Skeletal muscle satellite cell (primary cell): ENCODE measurements around the gene FSIP1.
A peak's percentile ranks its signal among the peaks of the same experiment; 100 is the strongest.

ENCODE experiments used
- H3K27me3 ChIP-seq: 2 replicates; pipeline ENCODE4 v1.7.0; 2013; ENCODE audit warnings: low read length; ENCODE audit not compliant: control insufficient read depth, insufficient read depth
- H3K36me3 ChIP-seq: 2 replicates; pipeline ENCODE4 v1.7.0; 2013; ENCODE audit warnings: mild to moderate bottlenecking, control low read depth, low read length; ENCODE audit not compliant: insufficient read depth
- H3K4me1 ChIP-seq: 2 replicates; pipeline ENCODE4 v1.7.0; 2013; ENCODE audit warnings: low read length; ENCODE audit not compliant: control insufficient read depth, insufficient read depth
- H3K4me2 ChIP-seq: 2 replicates; pipeline ENCODE4 v1.7.0; 2013; ENCODE audit warnings: mild to moderate bottlenecking, low read length
- H3K4me3 ChIP-seq: 2 replicates; pipeline ENCODE4 v1.7.0; 2013; ENCODE audit warnings: low read length
- H3K9ac ChIP-seq: 2 replicates; pipeline ENCODE4 v1.7.0; 2013; ENCODE audit warnings: mild to moderate bottlenecking, low read depth, low read length, moderate library complexity
- H3K9me3 ChIP-seq: replicated peaks from 2 replicates; pipeline ENCODE4 v1.7.0; 2013; ENCODE audit warnings: mild to moderate bottlenecking, control low read depth, low read length

Gene FSIP1

GRCh38 chr15:39609166-39609916, 173.3 kb downstream of the FSIP1 start:
- Histone ChIP-seq H3K27me3 (no peaks in the 10 kb centered on the region), H3K36me3 (no peaks in the 10 kb centered on the region), H3K4me3 (no peak overlapping the region), H3K9ac (no peak overlapping the region), H3K4me1 (no peaks in the 10 kb centered on the region), H3K9me3 (no peaks in the 10 kb centered on the region), H3K4me2 (no peak overlapping the region)

- no peak overlapping the region for H3K9ac ChIP-seq
- no peak overlapping the region for H3K4me2 ChIP-seq
- H3K4me3 ChIP-seq, result no peak overlapping the region
- no peaks in the 10 kb centered on the region for H3K27me3 ChIP-seq
- no peaks in the 10 kb centered on the region for H3K9me3 ChIP-seq
- H3K36me3 ChIP-seq, result no peaks in the 10 kb centered on the region
- no peaks in the 10 kb centered on the region for H3K4me1 ChIP-seq
These were observed 174.2 kb downstream of the FSIP1 start for GRCh38 chr15:39608185-39609139.

- Histone ChIP-seq H3K4me1 (peaks cover 2% of the 10 kb centered on the region), H3K27me3 (no peaks in the 10 kb centered on the region), H3K4me3 (no peak overlapping the region), H3K9me3 (no peaks in the 10 kb centered on the region), H3K9ac (no peak overlapping the region), H3K4me2 (no peak overlapping the region), H3K36me3 (no peaks in the 10 kb centered on the region)
These were observed 177.5 kb downstream of the FSIP1 start for GRCh38 chr15:39605146-39605545.

GRCh38 chr15:39602143-39602542, 180.5 kb downstream of the FSIP1 start:
- no peak overlapping the region for H3K4me3 ChIP-seq
- H3K4me1 ChIP-seq, result peaks cover 9% of the 10 kb centered on the region
- H3K36me3 ChIP-seq, result peaks cover 3% of the 10 kb centered on the region

GRCh38 chr15:39599871-39600270, 182.8 kb downstream of the FSIP1 start:
- H3K9ac ChIP-seq, result peak overlapping the region; percentile 47
- H3K9me3 ChIP-seq, result no peaks in the 10 kb centered on the region
- no peak overlapping the region for H3K4me3 ChIP-seq
- H3K36me3 ChIP-seq, result peaks cover 25% of the 10 kb centered on the region
- peak overlapping the region; percentile 17 for H3K4me2 ChIP-seq
- H3K4me1 ChIP-seq, result peaks cover 18% of the 10 kb centered on the region
- no peaks in the 10 kb centered on the region for H3K27me3 ChIP-seq

More at GRCh38 chr15:39602143-39602542, 180.5 kb downstream of the FSIP1 start:
- H3K9me3 ChIP-seq, result no peaks in the 10 kb centered on the region
- no peak overlapping the region for H3K9ac ChIP-seq
- H3K4me2 ChIP-seq, result no peak overlapping the region
- no peaks in the 10 kb centered on the region for H3K27me3 ChIP-seq

GRCh38 chr15:39598958-39599845, 183.4 kb downstream of the FSIP1 start:
- peaks cover 23% of the 10 kb centered on the region for H3K4me1 ChIP-seq
- H3K4me2 ChIP-seq, result peak overlapping the region; percentile 17
- peaks cover 32% of the 10 kb centered on the region for H3K36me3 ChIP-seq
- no peaks in the 10 kb centered on the region for H3K27me3 ChIP-seq
- no peak overlapping the region for H3K4me3 ChIP-seq
- H3K9me3 ChIP-seq, result no peaks in the 10 kb centered on the region
- peak overlapping the region; percentile 47 for H3K9ac ChIP-seq

GRCh38 chr15:39598186-39598850, 184.3 kb downstream of the FSIP1 start:
- Histone ChIP-seq H3K4me1 (peaks cover 27% of the 10 kb centered on the region), H3K9ac (peak overlapping the region; percentile 9), H3K9me3 (no peaks in the 10 kb centered on the region), H3K4me3 (no peak overlapping the region), H3K4me2 (no peak overlapping the region), H3K36me3 (peaks cover 41% of the 10 kb centered on the region), H3K27me3 (no peaks in the 10 kb centered on the region)

- no peak overlapping the region for H3K4me3 ChIP-seq
- no peak overlapping the region for H3K9ac ChIP-seq
- H3K36me3 ChIP-seq, result peaks cover 46% of the 10 kb centered on the region
- H3K4me2 ChIP-seq, result no peak overlapping the region
- H3K9me3 ChIP-seq, result no peaks in the 10 kb centered on the region
- peaks cover 27% of the 10 kb centered on the region for H3K4me1 ChIP-seq
- no peaks in the 10 kb centered on the region for H3K27me3 ChIP-seq
These were observed 184.9 kb downstream of the FSIP1 start for GRCh38 chr15:39597751-39598185.

GRCh38 chr15:39597336-39597735, 185.3 kb downstream of the FSIP1 start:
- H3K36me3 ChIP-seq, result peaks cover 51% of the 10 kb centered on the region

GRCh38 chr15:39596358-39597051, 186.1 kb downstream of the FSIP1 start:
- H3K9me3 ChIP-seq, result no peaks in the 10 kb centered on the region
- H3K9ac ChIP-seq, result no peak overlapping the region
- peaks cover 59% of the 10 kb centered on the region for H3K36me3 ChIP-seq
- H3K4me3 ChIP-seq, result no peak overlapping the region
- H3K4me1 ChIP-seq, result peaks cover 27% of the 10 kb centered on the region
- peak overlapping the region; percentile 23 for H3K4me2 ChIP-seq
- H3K27me3 ChIP-seq, result no peaks in the 10 kb centered on the region

More at GRCh38 chr15:39597336-39597735, 185.3 kb downstream of the FSIP1 start:
- Histone ChIP-seq H3K4me1 (peaks cover 27% of the 10 kb centered on the region), H3K4me3 (no peak overlapping the region), H3K9me3 (no peaks in the 10 kb centered on the region), H3K4me2 (no peak overlapping the region), H3K9ac (no peak overlapping the region), H3K27me3 (no peaks in the 10 kb centered on the region)
